ENCODE results near the gene ARHGEF9.

- TF ChIP-seq NR3C1 (IDR thresholded peaks at IDR 0.05) (no peak), POLR2A (IDR thresholded peaks at IDR 0.05; ENCODE audit: low read length) (no peak), RCOR1 (IDR thresholded peaks at IDR 0.05; ENCODE audit: low read depth, low read length) (no peak), CEBPB (IDR thresholded peaks at IDR 0.05) (no peak), SMC3 (IDR thresholded peaks at IDR 0.05) (no peak), PHF8 (IDR thresholded peaks at IDR 0.05; ENCODE audit: borderline replicate concordance, low read depth) (no peak), EP300 (IDR thresholded peaks at IDR 0.05) (no peak), KDM1A (IDR thresholded peaks at IDR 0.05; ENCODE audit: low read depth) (no peak), BHLHE40 (IDR thresholded peaks at IDR 0.05; ENCODE audit: low read depth, low read length) (no peak), MAFK (IDR thresholded peaks at IDR 0.05; ENCODE audit: partially characterized antibody) (no peak), MAX (IDR thresholded peaks at IDR 0.05) (no peak), HOXA7 (CRISPR knock-in tag; IDR thresholded peaks at IDR 0.05) (no peak)
- TF ChIP-seq, protein P1, sequence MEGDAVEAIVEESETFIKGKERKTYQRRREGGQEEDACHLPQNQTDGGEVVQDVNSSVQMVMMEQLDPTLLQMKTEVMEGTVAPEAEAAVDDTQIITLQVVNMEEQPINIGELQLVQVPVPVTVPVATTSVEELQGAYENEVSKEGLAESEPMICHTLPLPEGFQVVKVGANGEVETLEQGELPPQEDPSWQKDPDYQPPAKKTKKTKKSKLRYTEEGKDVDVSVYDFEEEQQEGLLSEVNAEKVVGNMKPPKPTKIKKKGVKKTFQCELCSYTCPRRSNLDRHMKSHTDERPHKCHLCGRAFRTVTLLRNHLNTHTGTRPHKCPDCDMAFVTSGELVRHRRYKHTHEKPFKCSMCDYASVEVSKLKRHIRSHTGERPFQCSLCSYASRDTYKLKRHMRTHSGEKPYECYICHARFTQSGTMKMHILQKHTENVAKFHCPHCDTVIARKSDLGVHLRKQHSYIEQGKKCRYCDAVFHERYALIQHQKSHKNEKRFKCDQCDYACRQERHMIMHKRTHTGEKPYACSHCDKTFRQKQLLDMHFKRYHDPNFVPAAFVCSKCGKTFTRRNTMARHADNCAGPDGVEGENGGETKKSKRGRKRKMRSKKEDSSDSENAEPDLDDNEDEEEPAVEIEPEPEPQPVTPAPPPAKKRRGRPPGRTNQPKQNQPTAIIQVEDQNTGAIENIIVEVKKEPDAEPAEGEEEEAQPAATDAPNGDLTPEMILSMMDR (IDR thresholded peaks at IDR 0.05) = no peak
- TF ChIP-seq, protein P2, sequence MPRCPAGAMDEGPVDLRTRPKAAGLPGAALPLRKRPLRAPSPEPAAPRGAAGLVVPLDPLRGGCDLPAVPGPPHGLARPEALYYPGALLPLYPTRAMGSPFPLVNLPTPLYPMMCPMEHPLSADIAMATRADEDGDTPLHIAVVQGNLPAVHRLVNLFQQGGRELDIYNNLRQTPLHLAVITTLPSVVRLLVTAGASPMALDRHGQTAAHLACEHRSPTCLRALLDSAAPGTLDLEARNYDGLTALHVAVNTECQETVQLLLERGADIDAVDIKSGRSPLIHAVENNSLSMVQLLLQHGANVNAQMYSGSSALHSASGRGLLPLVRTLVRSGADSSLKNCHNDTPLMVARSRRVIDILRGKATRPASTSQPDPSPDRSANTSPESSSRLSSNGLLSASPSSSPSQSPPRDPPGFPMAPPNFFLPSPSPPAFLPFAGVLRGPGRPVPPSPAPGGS (IDR thresholded peaks at IDR 0.05) = no peak
Measured at GRCh38 chrX:63782515-63782914, 2.5 kb downstream of the ARHGEF9 start.
